Pulmonary artery endothelial cell (primary cell): ENCODE results near the gene TRRAP. TPM values are rescaled to one million over a fixed set of nuclear protein-coding genes. Genes with fewer than 3 reads are reported as not detected.

Experiments used
- DNase-seq: peaks from one replicate; pipeline ENCODE4 v3.0.0-alpha.2; 2011; ENCODE audit warnings: low read depth, low spot score
- total RNA-seq: library from RNA; depleted of rRNA; stranded (reverse); fragments of >200 nt; gene quantifications from 2 replicates; pipeline ENCODE4 v1.2.3, GENCODE V29; 2014

Gene TRRAP
- total RNA-seq, 1 donor from 2014 or later = 17.1 TPM

DNA sequence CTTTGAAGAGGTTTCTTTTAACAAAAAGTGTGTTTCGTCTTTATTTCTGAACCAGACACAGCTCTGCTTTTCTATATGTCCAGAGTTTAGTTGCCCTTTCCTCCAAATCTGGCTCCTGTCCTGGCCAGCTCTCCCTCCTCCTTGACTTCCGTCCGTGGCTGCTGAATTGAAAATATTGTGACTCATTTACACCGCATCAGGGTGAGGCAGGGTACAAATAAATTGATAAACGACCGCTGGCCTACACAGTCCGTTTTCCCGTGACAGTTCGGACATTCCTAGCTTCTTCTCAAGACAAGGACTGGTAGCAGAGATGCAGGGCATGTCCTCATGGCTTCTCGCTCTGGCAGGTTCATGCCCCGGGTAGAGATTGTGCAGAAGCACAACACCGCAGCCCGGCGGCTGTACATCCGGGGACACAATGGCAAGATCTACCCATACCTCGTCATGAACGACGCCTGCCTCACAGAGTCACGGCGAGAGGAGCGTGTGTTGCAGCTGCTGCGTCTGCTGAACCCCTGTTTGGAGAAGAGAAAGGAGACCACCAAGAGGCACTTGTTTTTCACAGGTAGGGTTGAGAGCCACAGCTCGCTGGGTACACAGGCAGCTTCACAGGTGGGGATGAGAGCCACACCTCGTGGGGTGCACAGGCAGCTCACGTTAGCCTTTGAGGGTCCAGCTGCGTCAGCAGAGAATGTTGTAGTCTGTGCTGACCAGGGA, 126.6 kb downstream of the TRRAP start:
- DNase-seq = no peak

DNA sequence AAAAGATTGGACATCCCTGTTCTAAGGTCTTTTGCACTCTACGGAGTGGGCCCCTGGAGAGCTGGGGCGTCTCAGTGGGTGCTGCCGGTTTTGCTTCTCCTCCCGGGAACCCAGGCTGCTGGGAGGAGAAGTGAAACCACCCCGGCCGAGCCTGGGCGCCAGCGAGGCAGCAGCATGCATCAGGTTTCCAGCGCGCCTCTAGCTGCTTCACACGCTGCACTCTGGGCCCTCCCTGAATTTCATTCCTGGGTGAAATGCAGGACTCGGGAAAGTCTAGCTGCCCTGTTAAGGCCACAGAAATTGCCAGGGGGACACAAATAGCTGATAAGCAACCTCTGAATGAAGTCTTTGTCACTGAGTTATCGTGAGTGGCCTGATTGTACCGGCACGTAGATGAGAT, 127.4 kb downstream of the TRRAP start:
- no peak for DNase-seq

DNA sequence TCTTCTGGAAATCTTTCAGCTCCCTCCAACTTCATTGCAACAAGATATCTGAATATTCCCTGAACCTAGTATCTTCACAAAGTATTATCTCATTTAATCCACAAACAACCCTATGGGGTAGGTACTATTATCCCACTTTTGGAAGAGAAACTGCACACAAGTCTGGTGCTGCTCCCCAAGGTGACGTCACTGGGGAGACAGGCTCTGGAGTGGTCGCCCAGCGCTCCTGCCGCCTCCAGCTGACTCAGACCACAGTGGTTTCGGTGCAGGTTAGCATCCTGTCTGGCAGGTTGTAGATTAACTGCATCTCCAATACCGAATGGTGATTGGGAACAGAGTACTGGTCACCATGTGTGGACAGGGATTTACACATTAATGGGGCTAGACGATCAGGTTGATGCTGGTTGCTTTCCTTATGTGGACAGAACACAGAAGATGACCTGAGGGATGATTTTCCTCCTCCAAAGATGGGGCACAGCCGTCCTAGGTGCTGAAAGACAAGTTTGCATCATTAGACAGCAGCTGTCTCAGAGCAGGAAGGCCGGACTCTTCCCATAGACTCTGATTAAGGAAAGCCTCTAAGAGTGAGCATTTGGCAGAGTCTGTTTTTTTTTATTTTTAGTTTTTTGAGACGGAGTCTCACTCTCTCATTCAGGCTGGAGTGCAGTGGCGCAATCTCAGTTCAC, 128.6 kb downstream of the TRRAP start:
- no peak for DNase-seq

DNA sequence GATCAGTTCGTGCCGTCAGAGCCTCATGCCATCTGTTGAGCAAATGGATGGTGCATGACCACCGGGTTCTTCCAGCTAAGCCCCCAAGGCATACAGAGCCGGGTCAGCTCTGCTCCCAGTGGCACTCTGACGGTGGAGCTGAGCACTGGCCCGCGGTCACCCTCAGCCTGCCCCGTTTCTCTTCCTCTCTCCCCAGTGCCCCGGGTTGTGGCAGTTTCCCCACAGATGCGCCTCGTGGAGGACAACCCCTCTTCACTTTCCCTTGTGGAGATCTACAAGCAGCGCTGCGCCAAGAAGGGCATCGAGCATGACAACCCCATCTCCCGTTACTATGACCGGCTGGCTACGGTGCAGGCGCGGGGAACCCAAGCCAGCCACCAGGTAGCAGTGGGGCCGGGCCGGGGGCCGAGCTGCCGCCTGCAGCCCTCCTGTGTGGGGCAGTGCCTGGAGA, 129.9 kb downstream of the TRRAP start:
- no peak for DNase-seq

DNA sequence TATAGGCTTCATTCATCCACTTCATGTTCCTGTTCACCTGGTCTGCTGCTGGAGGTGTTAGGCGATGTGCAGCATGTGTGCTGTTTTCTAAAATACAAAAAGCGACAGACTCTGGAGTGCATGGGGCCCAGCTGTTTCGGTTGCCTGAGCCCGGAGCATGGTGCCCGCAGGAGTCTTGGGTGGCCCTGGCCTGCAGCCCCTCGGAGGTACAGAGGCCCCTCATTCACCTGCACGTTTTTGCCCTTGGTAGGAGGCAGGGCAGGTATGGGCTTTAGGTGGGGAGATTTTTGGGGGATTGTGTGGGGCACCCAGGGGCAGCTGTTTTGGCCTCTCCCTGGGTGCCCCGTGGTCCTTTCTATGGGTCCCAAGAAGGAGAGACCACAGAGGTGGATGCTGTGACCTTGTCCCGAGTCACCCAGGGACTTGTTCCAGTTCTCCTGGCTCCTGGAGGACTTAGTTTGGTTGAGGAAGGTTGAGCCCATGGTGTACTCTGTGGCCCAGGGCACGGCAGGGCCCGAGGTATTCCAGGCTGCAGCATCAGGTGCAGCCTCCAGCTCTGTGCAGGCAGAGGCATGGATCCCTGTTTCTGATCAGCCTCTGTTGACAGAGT, 130.7 kb downstream of the TRRAP start:
- DNase-seq = no peak

DNA sequence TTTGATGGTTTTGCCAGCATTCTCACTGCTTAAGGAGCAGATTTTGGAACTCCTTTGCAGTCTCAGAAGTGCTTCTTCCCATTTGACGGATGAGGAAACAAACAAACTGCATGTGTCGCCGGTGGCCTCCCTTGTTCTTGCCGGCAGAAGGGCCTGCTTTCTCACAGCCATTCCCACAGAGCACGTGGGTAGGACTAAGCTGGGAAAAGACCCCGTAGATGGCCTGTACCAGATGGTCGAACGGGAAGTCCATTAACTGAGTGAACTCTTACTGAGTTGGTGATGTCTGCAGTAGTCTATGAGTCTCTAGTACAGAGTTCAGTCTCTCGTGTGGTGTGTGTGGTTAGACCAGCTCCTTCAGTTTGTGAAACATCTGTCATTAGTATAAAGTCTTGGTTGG, 131.9 kb downstream of the TRRAP start:
- no peak for DNase-seq

DNA sequence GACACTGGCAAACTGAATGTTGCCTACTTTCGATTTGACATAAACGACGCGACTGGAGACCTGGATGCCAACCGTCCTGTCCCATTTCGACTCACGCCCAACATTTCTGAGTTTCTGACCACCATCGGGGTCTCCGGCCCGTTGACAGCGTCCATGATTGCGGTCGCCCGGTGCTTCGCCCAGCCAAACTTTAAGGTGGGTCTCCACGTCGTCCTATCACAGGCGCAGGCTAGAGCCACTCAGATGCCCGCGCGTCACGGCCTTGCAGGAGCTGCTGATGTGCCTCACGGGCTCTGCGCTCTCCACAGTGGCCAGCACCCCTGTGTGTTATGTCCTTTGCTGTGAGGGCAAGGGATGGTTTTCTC, 133.0 kb downstream of the TRRAP start:
- DNase-seq = no peak

DNA sequence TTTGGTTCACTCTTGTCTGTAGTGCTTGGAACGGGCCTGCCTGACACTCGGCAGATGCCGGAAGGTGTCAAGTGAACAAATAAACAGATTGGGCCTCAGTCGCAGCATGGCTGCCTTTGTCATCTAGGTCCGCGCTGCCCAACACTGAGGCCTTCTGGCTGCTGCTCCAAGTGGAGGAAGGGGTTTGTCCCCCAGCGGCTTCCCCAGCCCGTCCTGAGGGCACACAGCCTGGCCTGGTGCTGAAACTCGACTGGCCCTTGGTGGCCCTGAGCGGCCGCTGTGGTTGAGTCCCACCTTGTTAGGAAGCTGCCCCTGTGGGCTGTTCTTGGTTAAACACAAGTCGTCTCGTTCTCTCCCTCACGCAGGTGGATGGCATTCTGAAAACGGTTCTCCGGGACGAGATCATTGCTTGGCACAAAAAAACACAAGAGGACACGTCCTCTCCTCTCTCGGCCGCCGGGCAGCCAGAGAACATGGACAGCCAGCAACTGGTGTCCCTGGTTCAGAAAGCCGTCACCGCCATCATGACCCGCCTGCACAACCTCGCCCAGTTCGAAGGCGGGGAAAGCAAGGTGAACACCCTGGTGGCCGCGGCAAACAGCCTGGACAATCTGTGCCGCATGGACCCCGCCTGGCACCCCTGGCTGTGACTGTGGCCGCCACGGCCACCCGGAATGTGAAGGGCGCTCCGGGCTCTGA, 133.5 kb downstream of the TRRAP start:
- no peak for DNase-seq

DNA sequence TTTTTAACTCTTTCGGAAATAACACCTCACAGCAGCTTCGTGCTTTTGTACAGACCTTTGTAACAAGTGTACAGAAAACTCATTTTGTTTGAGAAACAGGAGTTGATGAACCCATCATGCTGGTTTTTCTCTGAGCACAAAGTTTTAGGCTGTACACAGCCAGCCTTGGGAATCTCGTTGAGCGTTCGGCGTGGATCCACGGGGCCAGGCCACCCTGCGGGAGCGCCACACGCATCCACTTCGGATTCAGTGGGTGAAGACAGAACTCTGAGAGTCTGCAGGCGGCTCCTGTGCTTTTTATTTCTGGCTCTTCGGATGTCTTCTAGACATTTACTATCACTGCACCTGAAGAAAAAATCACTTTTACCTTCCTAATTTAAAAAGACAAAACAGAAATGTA, 134.4 kb downstream of the TRRAP start:
- no peak for DNase-seq

DNA sequence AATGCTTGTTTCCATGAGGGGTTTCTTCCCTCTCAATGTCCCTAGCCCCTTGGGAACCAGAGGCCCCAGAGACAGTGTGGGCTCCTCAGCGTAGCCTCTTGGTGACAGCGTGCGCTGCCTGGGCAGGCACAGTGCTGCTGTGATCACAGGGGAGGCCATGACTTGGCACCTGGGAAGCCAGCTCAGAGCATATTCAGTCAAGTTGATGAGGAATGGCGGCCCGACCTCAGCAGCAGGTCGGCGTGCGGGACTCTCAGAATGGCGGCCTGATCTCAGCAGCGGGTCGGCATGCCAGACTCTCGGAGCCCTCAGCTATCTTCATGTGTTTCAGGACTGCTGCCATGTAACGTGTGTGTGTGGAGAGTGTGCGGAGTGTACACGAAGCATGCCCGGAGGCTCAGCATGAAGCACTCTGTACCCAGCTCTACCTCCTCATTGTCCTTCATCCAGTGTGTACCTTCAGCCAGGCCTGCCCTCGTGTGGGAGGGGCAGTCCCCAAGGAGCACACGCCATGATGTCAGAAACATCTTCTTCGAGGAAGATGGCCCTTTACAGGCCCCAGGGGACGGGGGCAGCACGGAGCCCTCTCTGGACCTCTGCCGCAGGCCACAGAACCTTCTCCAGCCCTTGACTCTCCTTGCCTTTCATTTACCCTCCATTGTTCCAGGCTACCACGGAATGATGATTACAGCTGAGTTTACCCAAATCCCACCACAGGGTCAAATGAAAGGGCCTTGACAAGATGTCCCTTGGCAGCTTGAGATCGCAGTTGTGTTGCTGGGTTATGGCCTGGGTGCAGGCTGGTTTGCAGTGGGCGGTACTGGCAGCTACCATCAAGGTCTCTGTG, 135.2 kb downstream of the TRRAP start:
- no peak for DNase-seq

DNA sequence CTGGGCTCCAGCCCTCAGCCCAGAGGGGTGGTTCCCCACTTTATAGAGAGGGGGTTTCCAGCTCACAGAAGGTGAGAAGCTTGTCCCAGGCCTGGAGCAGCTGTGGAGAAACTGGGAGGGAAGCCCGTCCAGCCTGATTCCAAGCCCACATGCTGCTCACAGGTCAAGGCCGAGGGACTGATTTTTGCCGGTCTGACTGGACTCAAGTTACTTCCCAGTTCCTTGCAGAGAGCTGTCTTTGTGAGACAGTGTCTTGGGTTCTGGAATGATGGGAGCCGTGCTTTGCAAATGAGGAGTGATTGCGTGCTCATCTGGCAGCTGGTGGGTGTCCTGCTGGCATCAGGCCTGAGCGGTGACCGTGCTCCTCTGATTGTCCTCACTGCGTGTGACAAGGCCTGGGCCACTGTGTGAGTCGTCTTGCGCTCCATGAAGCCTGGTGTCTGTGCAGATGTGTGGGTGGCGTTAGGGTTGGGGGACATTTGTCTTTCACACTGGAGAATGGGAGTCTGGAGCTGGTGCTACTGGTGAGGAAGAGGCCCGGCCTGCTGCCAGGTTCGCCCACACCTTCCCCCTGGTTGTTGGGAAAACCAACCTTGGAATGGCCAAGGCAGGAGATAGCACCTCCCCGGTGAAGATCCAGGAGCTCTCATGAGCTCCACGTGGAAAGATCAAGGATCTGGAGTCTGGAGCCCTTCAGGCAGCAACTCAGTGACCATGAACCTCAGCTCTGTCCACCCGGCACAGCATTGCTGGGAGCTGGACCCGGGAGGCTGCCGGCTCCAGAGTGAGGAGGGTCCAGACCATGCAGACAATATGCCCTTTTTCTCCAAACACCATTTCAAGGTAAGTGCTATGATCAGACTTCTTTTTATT, 136.0 kb downstream of the TRRAP start:
- DNase-seq = no peak

DNA sequence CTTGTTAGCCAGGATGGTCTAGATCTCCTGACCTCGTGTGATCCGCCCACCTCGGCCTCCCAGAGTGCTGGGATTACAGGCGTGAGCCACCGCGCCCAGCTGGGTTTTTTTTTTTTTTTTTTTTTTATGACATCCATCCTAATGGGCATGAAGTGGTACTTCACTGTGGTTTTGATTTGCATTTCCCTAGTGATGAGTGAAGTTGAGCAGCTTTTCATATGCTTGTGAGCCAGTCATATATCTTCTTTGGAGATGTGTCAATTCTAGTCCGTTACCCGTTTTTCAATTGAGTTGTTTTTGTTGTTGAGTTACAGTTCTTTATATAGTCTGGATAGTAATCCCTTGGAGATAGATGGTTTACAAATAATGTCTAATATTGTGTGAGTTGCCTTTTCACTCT, 137.9 kb downstream of the TRRAP start:
- DNase-seq = no peak

DNA sequence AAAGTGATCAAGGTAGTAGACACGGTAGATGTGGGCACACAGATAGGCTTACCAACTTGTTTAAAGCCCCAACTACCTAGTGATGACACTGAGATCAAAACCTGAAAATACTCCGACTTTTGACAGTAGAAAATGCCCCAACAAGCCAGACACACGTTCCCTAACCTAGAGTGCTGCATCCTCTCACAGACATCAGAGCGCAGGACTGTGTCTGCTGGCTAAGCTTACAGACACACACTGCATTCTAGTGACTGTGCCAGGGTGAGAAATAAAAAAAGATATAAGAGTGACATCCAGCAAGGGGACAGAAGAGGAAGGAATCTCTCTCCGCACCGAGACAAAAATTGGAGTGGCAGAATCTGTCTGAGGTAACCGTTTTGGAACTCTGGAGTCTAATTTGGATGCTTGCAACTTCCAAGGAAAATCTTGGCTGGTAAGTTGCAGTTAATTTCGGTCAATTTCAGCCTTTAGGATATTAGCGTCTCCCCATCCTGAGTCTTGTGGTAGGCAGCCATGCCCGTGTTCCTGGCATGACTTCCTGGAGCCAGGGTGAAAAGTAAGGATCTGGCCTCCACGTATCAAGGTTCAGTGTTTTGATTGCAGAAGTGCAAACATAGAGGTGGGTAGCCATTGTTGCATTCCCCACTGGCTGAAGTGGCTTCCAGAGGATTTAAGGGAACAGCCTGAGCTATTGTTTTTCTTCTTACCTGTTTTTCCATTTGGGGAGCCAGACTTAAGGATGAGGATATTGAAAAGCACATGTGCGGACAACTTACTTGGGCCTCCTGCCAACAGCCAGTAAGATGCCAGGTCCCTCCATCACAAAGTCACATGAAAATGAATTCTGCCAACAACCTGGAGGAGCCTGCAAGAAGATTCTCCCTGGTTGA, 141.4 kb downstream of the TRRAP start:
- DNase-seq = no peak

DNA sequence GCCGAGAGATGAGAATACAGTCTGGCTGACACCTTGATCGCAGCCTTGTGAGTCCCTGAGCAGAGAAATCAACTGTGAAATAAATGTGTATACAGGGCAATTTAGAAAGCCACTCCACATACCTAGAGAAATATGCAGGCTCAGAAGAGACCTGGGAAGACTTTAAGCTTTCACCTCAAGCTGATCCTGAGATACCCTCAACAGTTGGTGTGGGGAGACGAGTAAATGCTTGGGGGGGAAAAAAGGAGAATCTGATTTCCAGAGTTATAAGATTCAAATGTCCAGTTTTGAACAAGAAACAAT, 142.0 kb downstream of the TRRAP start:
- DNase-seq = no peak

DNA sequence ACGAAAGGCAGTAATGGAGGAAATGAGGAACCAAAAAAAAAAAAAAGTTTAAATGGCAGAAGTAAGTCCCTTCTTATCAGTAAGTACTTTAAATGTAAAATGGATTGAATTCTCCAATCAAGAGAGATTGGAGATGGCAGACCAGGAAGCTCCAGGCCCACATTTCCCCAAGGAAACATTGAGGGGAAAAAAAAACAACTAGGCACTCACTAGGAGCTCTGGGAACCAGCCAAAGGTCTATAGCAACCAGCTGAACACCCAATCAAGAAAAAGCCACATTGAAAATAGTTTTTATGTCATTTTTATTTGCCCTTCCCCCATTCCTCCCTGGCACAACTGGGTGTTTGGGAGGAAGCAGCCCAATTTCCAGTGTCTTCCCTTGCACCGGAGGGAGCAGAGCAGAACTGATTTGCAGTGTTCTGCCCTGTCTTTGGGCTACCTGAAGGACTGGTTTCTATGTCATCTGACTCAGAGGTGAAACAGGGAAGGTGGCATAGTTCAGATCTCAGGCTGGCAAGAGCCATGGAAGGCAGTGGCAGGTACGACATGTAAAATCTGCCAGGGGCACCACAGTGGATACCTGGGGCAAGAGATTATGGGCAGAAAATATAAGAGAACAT, 143.7 kb downstream of the TRRAP start:
- no peak for DNase-seq

DNA sequence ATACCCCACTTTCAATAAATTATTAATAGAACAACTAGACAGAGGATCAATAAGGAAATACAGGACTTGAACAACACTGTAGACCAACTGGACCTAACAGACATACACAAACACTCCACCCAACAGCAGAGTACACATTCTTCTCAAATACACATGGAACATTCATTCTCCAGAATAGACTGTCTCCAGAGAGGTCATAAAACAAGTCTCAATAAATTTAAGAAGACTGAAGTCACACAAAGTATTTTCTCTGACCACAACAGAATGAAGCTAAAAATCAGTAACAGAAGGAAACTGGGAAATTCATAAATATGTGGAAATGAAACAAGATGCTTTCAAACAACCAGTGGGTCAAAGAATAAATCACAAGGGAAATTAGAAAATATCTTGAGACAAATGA, 145.7 kb downstream of the TRRAP start:
- no peak for DNase-seq

DNA sequence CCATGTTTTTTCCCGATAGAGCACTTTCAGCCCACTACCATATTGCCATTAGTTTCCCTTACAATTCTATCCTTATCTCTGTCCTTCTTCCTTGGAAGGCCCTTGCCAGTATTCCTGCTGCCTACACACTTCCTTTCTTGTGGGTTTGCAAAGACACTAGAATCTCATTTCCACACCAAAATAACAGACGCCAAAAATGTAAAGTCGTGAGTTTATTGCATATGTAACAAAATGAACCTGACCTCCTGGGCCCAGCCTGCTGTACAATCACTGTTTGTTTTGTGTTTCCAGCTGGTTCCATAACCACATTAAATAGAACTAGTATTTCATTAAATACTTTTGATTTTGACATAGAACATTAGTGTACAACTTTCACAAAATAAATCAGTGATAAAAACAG, 148.9 kb downstream of the TRRAP start:
- no peak for DNase-seq

DNA sequence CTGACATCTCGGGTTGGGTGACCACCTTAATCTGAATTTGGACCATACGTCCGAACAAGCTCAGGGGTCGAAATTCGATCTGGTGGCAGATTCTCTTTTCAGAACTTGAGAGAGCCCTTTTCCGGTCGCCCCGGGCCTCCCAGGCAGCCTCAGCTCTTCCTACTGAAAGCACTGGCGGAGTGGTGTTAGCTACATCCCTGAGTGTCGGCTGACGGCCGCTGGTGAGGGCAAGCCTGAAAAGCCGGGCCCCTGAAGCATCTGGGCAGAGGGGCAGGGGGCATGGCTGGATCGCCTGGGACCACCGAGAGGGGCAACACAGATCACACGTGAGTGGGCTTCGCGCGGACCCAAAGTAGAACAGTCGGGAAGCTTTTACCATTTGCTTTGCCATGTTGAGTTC, 149.5 kb downstream of the TRRAP start:
- no peak for DNase-seq
